GM19455 (cell line): ENCODE data around the gene AHI1.

ENCODE experiments used
- ATAC-seq: cut with Tn5 transposase; IDR thresholded peaks from one replicate; pipeline ENCODE4 v1.9.1; 2021; ENCODE audit not compliant: unreplicated experiment

AHI1 gene

GRCh38 chr6:135464634-135465033 lies 32.9 kb downstream of the AHI1 start:
- ATAC-seq = peak; percentile 54

- ATAC-seq = no peak
Measured at GRCh38 chr6:135461208-135461607, 36.3 kb downstream of the AHI1 start.

GRCh38 chr6:135458051-135458450 lies 39.5 kb downstream of the AHI1 start:
- no peak for ATAC-seq

- ATAC-seq = no peak
Measured at GRCh38 chr6:135451617-135452190, 45.8 kb downstream of the AHI1 start.

GRCh38 chr6:135449246-135449645 lies 48.3 kb downstream of the AHI1 start:
- ATAC-seq = no peak

- no peak for ATAC-seq
Measured at GRCh38 chr6:135440087-135440792, 57.3 kb downstream of the AHI1 start.

- no peak for ATAC-seq
Measured at GRCh38 chr6:135439549-135439948, 58.0 kb downstream of the AHI1 start.

GRCh38 chr6:135438907-135439535 lies 58.5 kb downstream of the AHI1 start:
- no peak for ATAC-seq

GRCh38 chr6:135434991-135435390 lies 62.5 kb downstream of the AHI1 start:
- ATAC-seq = no peak

- no peak for ATAC-seq
Measured at GRCh38 chr6:135434095-135434494, 63.4 kb downstream of the AHI1 start.

GRCh38 chr6:135428078-135428477 lies 69.5 kb downstream of the AHI1 start:
- no peak for ATAC-seq

- no peak for ATAC-seq
Measured at GRCh38 chr6:135426833-135427232, 70.7 kb downstream of the AHI1 start.

GRCh38 chr6:135424385-135424784 lies 73.2 kb downstream of the AHI1 start:
- no peak for ATAC-seq

- ATAC-seq = peak; percentile 86
Measured at GRCh38 chr6:135423649-135424128, 73.9 kb downstream of the AHI1 start.

- ATAC-seq = no peak
Measured at GRCh38 chr6:135419162-135419561, 78.4 kb downstream of the AHI1 start.

GRCh38 chr6:135418040-135418760 lies 79.3 kb downstream of the AHI1 start:
- ATAC-seq = no peak

GRCh38 chr6:135412761-135413160 lies 84.8 kb downstream of the AHI1 start:
- no peak for ATAC-seq

GRCh38 chr6:135411849-135412248 lies 85.7 kb downstream of the AHI1 start:
- no peak for ATAC-seq

GRCh38 chr6:135411339-135411738 lies 86.2 kb downstream of the AHI1 start:
- ATAC-seq = no peak

- no peak for ATAC-seq
Measured at GRCh38 chr6:135410856-135411255, 86.7 kb downstream of the AHI1 start.

- no peak for ATAC-seq
Measured at GRCh38 chr6:135403584-135403983, 94.0 kb downstream of the AHI1 start.

- ATAC-seq = no peak
Measured at GRCh38 chr6:135402311-135402710, 95.2 kb downstream of the AHI1 start.
